CD14-positive monocyte (primary cell): ENCODE data around the gene CARD8. TPM values are rescaled to one million over a fixed set of nuclear protein-coding genes. Genes with fewer than 3 reads are reported as not detected.
A peak's percentile ranks its signal among the peaks of the same experiment; 100 is the strongest.

Experiments used
- DNase-seq, 3 donors: peaks; one replicate each; pipeline ENCODE4 v3.0.0-alpha.2; 2011 to 2022
- H2AFZ ChIP-seq: 2 replicates; pipeline ENCODE4 v1.6.0; 2012; ENCODE audit warnings: mild to moderate bottlenecking, low read depth, low read length, inconsistent platforms; ENCODE audit not compliant: insufficient read depth, poor library complexity, severe bottlenecking
- H3K27ac ChIP-seq, 2 donors: 1 replicate in 1 of 2; 2 replicates in 1 of 2; pipeline ENCODE4 v1.5.1; 2012 to 2013; ENCODE audit warnings: low read length in 2 of 2, control low read depth in 1 of 2, inconsistent platforms in 1 of 2, low read depth in 1 of 2, mild to moderate bottlenecking in 1 of 2
- H3K27me3 ChIP-seq, 2 donors: one replicate each; pipeline versions ENCODE4 v1.6.0 to v1.6.1; 2011 to 2013; ENCODE audit warnings: low read length in 2 of 2; ENCODE audit not compliant: control insufficient read depth in 2 of 2, insufficient read depth in 2 of 2
- H3K36me3 ChIP-seq, 2 donors: replicated peaks in 1 of 2; 1 replicate in 1 of 2; 2 replicates in 1 of 2; pipeline versions ENCODE4 v1.5.1 to v1.6.1; 2012 to 2013; ENCODE audit warnings: low read length in 2 of 2, control low read depth in 1 of 2, inconsistent platforms in 1 of 2, mild to moderate bottlenecking in 1 of 2; ENCODE audit not compliant: insufficient read depth in 2 of 2, control insufficient read depth in 1 of 2
- H3K4me1 ChIP-seq, 2 donors: 1 replicate in 1 of 2; 2 replicates in 1 of 2; pipeline versions ENCODE4 v1.5.1 to v1.6.1; 2012 to 2013; ENCODE audit warnings: low read length in 2 of 2, control low read depth in 1 of 2, inconsistent platforms in 1 of 2, mild to moderate bottlenecking in 1 of 2, moderate library complexity in 1 of 2; ENCODE audit not compliant: insufficient read depth in 2 of 2, control insufficient read depth in 1 of 2
- H3K4me2 ChIP-seq: replicated peaks from 2 replicates; pipeline ENCODE3; 2012; ENCODE audit warnings: low read length, moderate library complexity, mild to moderate bottlenecking; ENCODE audit not compliant: poor library complexity, severe bottlenecking; ENCODE audit errors: extremely low read depth
- H3K4me3 ChIP-seq, 3 experiments: fragments of 200-600 bp in 1 of 3; sonication (generic) in 1 of 3; replicated peaks in 1 of 3; 1 replicate in 2 of 3; 2 replicates in 1 of 3; pipeline ENCODE4 v1.5.1; 2011 to 2013; ENCODE audit warnings: low read length in 3 of 3, mild to moderate bottlenecking in 3 of 3, control low read depth in 2 of 3, low read depth in 2 of 3, inconsistent platforms in 1 of 3, moderate library complexity in 1 of 3
- H3K79me2 ChIP-seq: 2 replicates; pipeline ENCODE4 v1.6.0; 2012; ENCODE audit warnings: mild to moderate bottlenecking, control low read depth, inconsistent platforms, low read length, moderate library complexity; ENCODE audit not compliant: insufficient read depth
- H3K9ac ChIP-seq: 2 replicates; pipeline ENCODE4 v1.6.0; 2017; ENCODE audit warnings: low read length, mild to moderate bottlenecking; ENCODE audit not compliant: insufficient read depth, poor library complexity, severe bottlenecking
- H3K9me3 ChIP-seq, 2 donors: replicated peaks in 1 of 2; 1 replicate in 1 of 2; 2 replicates in 1 of 2; pipeline versions ENCODE4 v1.5.1 to v1.6.1; 2012 to 2013; ENCODE audit warnings: low read length in 2 of 2, control low read depth in 1 of 2; ENCODE audit not compliant: control insufficient read depth in 1 of 2, insufficient read depth in 1 of 2
- H4K20me1 ChIP-seq: 2 replicates; pipeline ENCODE4 v1.6.0; 2012; ENCODE audit warnings: mild to moderate bottlenecking, low read length, control low read depth, moderate library complexity; ENCODE audit not compliant: insufficient read depth
- H3K27ac Mint-ChIP-seq, 7 donors: one replicate each; pipeline ENCODE4 v1.8.0; 2020; ENCODE audit warnings: mild to moderate bottlenecking in 7 of 7, mixed read lengths in 7 of 7, moderate library complexity in 6 of 7, inconsistent platforms in 2 of 7
- H3K27me3 Mint-ChIP-seq, 3 donors: one replicate each; pipeline ENCODE4 v1.8.0; 2021 to 2022; ENCODE audit warnings: low read depth in 3 of 3, mild to moderate bottlenecking in 3 of 3, mixed read lengths in 3 of 3, moderate library complexity in 3 of 3, inconsistent platforms in 1 of 3
- H3K36me3 Mint-ChIP-seq, 2 donors: one replicate each; pipeline ENCODE4 v1.8.0; 2020; ENCODE audit warnings: mixed read lengths in 2 of 2, inconsistent platforms in 1 of 2, mild to moderate bottlenecking in 1 of 2
- H3K4me1 Mint-ChIP-seq: one replicate; pipeline ENCODE4 v1.8.0; 2020; ENCODE audit warnings: mild to moderate bottlenecking, mixed read lengths
- H3K4me3 Mint-ChIP-seq, 2 donors: one replicate each; pipeline ENCODE4 v1.8.0; 2020; ENCODE audit warnings: mild to moderate bottlenecking in 2 of 2, mixed read lengths in 2 of 2, moderate library complexity in 1 of 2
- H3K9me3 Mint-ChIP-seq, 7 donors: one replicate each; pipeline ENCODE4 v1.8.0; 2020 to 2022; ENCODE audit warnings: mixed read lengths in 7 of 7, mild to moderate bottlenecking in 6 of 7, moderate library complexity in 6 of 7, inconsistent platforms in 2 of 7
- WGBS: methylation state at CpG from one replicate; pipeline ENCODE4 v1.1.5; 2013; ENCODE audit warnings: missing lambda C conversion rate; ENCODE audit not compliant: insufficient coverage; 5-methylcytosine and 5-hydroxymethylcytosine counted together
- intact Hi-C, 2 donors: fragments of 100-400 bp; cut with micrococcal nuclease; formaldehyde crosslinking; loops; one replicate each; pipeline versions ENCODE4 v1.15.0 to v1.15.1; 2023
- polyA plus RNA-seq, 3 donors: library from polyadenylated mRNA; depleted of rRNA in 1 of 3; unstranded in 2 of 3; stranded (reverse) in 1 of 3; fragments of 300-500 nt in 2 of 3; fragments of >200 nt in 1 of 3; fragmentation: Illumina TruSeq in 2 of 3; gene quantifications; 1 replicate in 2 of 3; 2 replicates in 1 of 3; pipeline ENCODE4 v1.2.3, GENCODE V29; 2012 to 2021
- TF ChIP-seq, protein P1 (sequence below): fragments of 200-600 bp; IDR thresholded peaks from one replicate; pipeline ENCODE4 v1.8.0; 2022; ENCODE audit warnings: antibody characterized with exemption, mild to moderate bottlenecking

Gene CARD8
- polyA plus RNA-seq, 3 donors: 76.4 to 122 (median 90.9) TPM

- H3K27me3 Mint-ChIP-seq: peaks cover 0 to 1% (median 0%) of the 10 kb centered on the region in 3 donors
- no peak overlapping the region for H3K4me2 ChIP-seq
- no peaks in the 10 kb centered on the region for H3K9me3 ChIP-seq
- no peak overlapping the region for H2AFZ ChIP-seq
- peaks cover 36% of the 10 kb centered on the region for H3K79me2 ChIP-seq
- no peaks in the 10 kb centered on the region for H3K27me3 ChIP-seq
- H3K36me3 ChIP-seq: peaks cover 11 to 25% of the 10 kb centered on the region in 2 donors
- H3K4me3 Mint-ChIP-seq: no peak overlapping the region
- H3K9ac ChIP-seq: no peak overlapping the region
- TF ChIP-seq, protein P1, sequence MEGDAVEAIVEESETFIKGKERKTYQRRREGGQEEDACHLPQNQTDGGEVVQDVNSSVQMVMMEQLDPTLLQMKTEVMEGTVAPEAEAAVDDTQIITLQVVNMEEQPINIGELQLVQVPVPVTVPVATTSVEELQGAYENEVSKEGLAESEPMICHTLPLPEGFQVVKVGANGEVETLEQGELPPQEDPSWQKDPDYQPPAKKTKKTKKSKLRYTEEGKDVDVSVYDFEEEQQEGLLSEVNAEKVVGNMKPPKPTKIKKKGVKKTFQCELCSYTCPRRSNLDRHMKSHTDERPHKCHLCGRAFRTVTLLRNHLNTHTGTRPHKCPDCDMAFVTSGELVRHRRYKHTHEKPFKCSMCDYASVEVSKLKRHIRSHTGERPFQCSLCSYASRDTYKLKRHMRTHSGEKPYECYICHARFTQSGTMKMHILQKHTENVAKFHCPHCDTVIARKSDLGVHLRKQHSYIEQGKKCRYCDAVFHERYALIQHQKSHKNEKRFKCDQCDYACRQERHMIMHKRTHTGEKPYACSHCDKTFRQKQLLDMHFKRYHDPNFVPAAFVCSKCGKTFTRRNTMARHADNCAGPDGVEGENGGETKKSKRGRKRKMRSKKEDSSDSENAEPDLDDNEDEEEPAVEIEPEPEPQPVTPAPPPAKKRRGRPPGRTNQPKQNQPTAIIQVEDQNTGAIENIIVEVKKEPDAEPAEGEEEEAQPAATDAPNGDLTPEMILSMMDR: no peak
- H3K27ac ChIP-seq: no peak overlapping the region
- H3K4me1 Mint-ChIP-seq: peaks cover 32% of the 10 kb centered on the region
- WGBS: 96% methylated on average over 25 of the region's 37 CpGs
- peaks cover 22 to 25% of the 10 kb centered on the region in 2 donors for H3K36me3 Mint-ChIP-seq
- intact Hi-C loops: no loop called here
- no peak overlapping the region for H3K27ac Mint-ChIP-seq
- H4K20me1 ChIP-seq: no peaks in the 10 kb centered on the region
- no peak overlapping the region for H3K4me3 ChIP-seq
- DNase-seq: no peak
- peaks cover 0 to 3% (median 0%) of the 10 kb centered on the region in 7 donors for H3K9me3 Mint-ChIP-seq
- peaks cover 14 to 23% of the 10 kb centered on the region in 2 donors for H3K4me1 ChIP-seq
These were observed 84.0 kb downstream of the CARD8 start for GRCh38 chr19:48171710-48172109.

DNA sequence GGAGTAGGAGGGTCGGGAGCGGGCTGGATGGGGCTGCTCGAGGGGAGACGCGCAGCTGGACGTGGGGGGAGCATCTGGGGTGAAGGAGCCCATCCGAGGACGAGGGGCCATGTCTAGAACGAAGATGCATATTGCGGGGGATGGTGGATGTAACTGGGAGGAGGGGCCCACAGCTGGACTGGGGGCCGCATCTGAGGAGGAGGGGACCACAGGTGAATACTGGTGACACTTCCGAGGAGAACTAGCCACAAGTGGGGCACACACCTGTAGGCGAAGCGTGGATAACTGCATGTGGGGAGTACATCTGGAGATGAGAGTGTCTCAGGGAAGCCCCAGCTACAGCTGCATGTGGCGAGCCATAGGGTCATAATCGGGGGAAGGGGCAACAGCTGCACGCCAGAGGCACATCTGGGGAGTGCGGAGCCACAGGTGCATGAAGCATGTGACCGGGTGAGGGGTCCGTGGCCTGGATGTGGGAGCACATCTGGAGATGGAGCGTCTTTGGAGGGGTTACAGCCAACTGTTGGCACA is 84.8 kb downstream of the CARD8 start:
- H3K4me3 ChIP-seq: peak overlapping the region; percentile 72 to 97 (median 91)
- intact Hi-C loops: no loop called here
- peak overlapping the region; percentile 99 for H3K4me2 ChIP-seq
- peaks cover 40% of the 10 kb centered on the region for H3K79me2 ChIP-seq
- 5% methylated on average over 19 of the region's 21 CpGs for WGBS
- Mint-ChIP-seq H3K36me3 (peaks cover 20 to 25% of the 10 kb centered on the region in 2 donors), H3K9me3 (peaks cover 0 to 3% (median 0%) of the 10 kb centered on the region in 7 donors), H3K4me1 (peaks cover 32% of the 10 kb centered on the region), H3K27ac (peak overlapping the region in 6 of 7 donors; percentile 2 to 95 (median 62)), H3K27me3 (no peaks in the 10 kb centered on the region), H3K4me3 (peak overlapping the region; percentile 97 to 100)
- TF ChIP-seq, protein P1: no peak
- no peaks in the 10 kb centered on the region for H3K27me3 ChIP-seq
- H3K4me1 ChIP-seq: peaks cover 14 to 23% of the 10 kb centered on the region in 2 donors
- H2AFZ ChIP-seq: peak overlapping the region; percentile 96
- peaks cover 11 to 25% of the 10 kb centered on the region in 2 donors for H3K36me3 ChIP-seq
- H3K9me3 ChIP-seq: no peaks in the 10 kb centered on the region
- no peaks in the 10 kb centered on the region for H4K20me1 ChIP-seq
- H3K27ac ChIP-seq: peak overlapping the region in 1 of 2 donors; percentile 81
- DNase-seq: no peak
- H3K9ac ChIP-seq: peak overlapping the region; percentile 75
